Progenitor cell of endocrine pancreas (in vitro differentiated cells): Measurements from ENCODE around the gene ACBD6. TPM values are rescaled to one million over a fixed set of nuclear protein-coding genes. Genes with fewer than 3 reads are reported as not detected.

Experiments
- DNase-seq: peaks from one replicate; pipeline ENCODE4 v3.0.0; 2021; ENCODE audit warnings: low spot score; ENCODE audit not compliant: unreplicated experiment
- H3K27ac Mint-ChIP-seq: 2 replicates; pipeline ENCODE4 v1.8.0; 2021; ENCODE audit warnings: mild to moderate bottlenecking, moderate library complexity, mixed read lengths
- H3K27me3 Mint-ChIP-seq: 2 replicates; pipeline ENCODE4 v1.8.0; 2021; ENCODE audit warnings: mixed read lengths
- H3K36me3 Mint-ChIP-seq: 2 replicates; pipeline ENCODE4 v1.8.0; 2022; ENCODE audit warnings: mixed read lengths; ENCODE audit not compliant: insufficient read depth
- H3K4me1 Mint-ChIP-seq: 2 replicates; pipeline ENCODE4 v1.8.0; 2021; ENCODE audit warnings: low read depth, mixed read lengths
- H3K4me3 Mint-ChIP-seq: 2 replicates; pipeline ENCODE4 v1.8.0; 2021; ENCODE audit warnings: low read depth, mild to moderate bottlenecking, moderate library complexity, mixed read lengths
- H3K9me3 Mint-ChIP-seq: 2 replicates; pipeline ENCODE4 v1.8.0; 2021; ENCODE audit warnings: low read depth, mixed read lengths
- CTCF ChIP-seq: fragments of 200-600 bp; sonication (generic); IDR thresholded peaks from one replicate; pipeline ENCODE4 v1.5.0; 2021; ENCODE audit warnings: antibody characterized with exemption, mild to moderate bottlenecking; ENCODE audit not compliant: unreplicated experiment
- total RNA-seq: library from RNA; stranded (reverse); gene quantifications from 2 replicates; pipeline ENCODE4 v1.2.1, GENCODE V29; 2021

Gene ACBD6
- total RNA-seq, 1 donor from 2014 or later = 54.2 TPM

GRCh38 chr1:180524915-180525714 lies 22.7 kb upstream of the ACBD6 start:
- Mint-ChIP-seq H3K4me3 (no peak overlapping the region), H3K4me1 (peaks cover 18% of the 10 kb centered on the region), H3K27ac (no peak overlapping the region), H3K36me3 (no peaks in the 10 kb centered on the region), H3K9me3 (peaks cover 3% of the 10 kb centered on the region), H3K27me3 (peaks cover 3% of the 10 kb centered on the region)
- TF ChIP-seq CTCF = no peak
- DNase-seq = no peak

GRCh38 chr1:180524160-180524914 lies 22.0 kb upstream of the ACBD6 start:
- H3K36me3 Mint-ChIP-seq = no peaks in the 10 kb centered on the region
- DNase-seq = no peak
- H3K4me1 Mint-ChIP-seq = peaks cover 21% of the 10 kb centered on the region
- peaks cover 3% of the 10 kb centered on the region for H3K9me3 Mint-ChIP-seq
- peaks cover 3% of the 10 kb centered on the region for H3K27me3 Mint-ChIP-seq
- peak overlapping the region; percentile 74 for H3K27ac Mint-ChIP-seq
- TF ChIP-seq CTCF = no peak
- H3K4me3 Mint-ChIP-seq = no peak overlapping the region

GRCh38 chr1:180522213-180522515 lies 19.8 kb upstream of the ACBD6 start:
- H3K36me3 Mint-ChIP-seq = no peaks in the 10 kb centered on the region
- H3K27me3 Mint-ChIP-seq = peaks cover 3% of the 10 kb centered on the region
- TF ChIP-seq CTCF = no peak
- H3K9me3 Mint-ChIP-seq = peaks cover 1% of the 10 kb centered on the region
- H3K27ac Mint-ChIP-seq = peak overlapping the region; percentile 45
- no peak overlapping the region for H3K4me3 Mint-ChIP-seq
- peaks cover 19% of the 10 kb centered on the region for H3K4me1 Mint-ChIP-seq
- no peak for DNase-seq

- Mint-ChIP-seq H3K9me3 (no peaks in the 10 kb centered on the region), H3K36me3 (no peaks in the 10 kb centered on the region), H3K4me3 (no peak overlapping the region), H3K27ac (peak overlapping the region; percentile 45), H3K4me1 (peaks cover 14% of the 10 kb centered on the region), H3K27me3 (peaks cover 3% of the 10 kb centered on the region)
- TF ChIP-seq CTCF = no peak
- no peak for DNase-seq
Observed at GRCh38 chr1:180521474-180522212, 19.3 kb upstream of the ACBD6 start.

GRCh38 chr1:180519846-180520245 lies 17.5 kb upstream of the ACBD6 start:
- H3K4me1 Mint-ChIP-seq = peaks cover 14% of the 10 kb centered on the region
- DNase-seq = no peak
- no peak overlapping the region for H3K27ac Mint-ChIP-seq
- no peaks in the 10 kb centered on the region for H3K36me3 Mint-ChIP-seq
- H3K9me3 Mint-ChIP-seq = no peaks in the 10 kb centered on the region
- no peak overlapping the region for H3K4me3 Mint-ChIP-seq
- no peak for TF ChIP-seq CTCF
- no peaks in the 10 kb centered on the region for H3K27me3 Mint-ChIP-seq
